CD14-positive monocyte (primary cell): Measurements from ENCODE around the gene PKD1L1. TPM values are rescaled to one million over a fixed set of nuclear protein-coding genes. Genes with fewer than 3 reads are reported as not detected.

Source experiments
- DNase-seq, 3 donors: peaks; one replicate each; pipeline ENCODE4 v3.0.0-alpha.2; 2011 to 2022
- H2AFZ ChIP-seq: 2 replicates; pipeline ENCODE4 v1.6.0; 2012; ENCODE audit warnings: mild to moderate bottlenecking, low read depth, low read length, inconsistent platforms; ENCODE audit not compliant: insufficient read depth, poor library complexity, severe bottlenecking
- H3K27ac ChIP-seq, 2 donors: 1 replicate in 1 of 2; 2 replicates in 1 of 2; pipeline ENCODE4 v1.5.1; 2012 to 2013; ENCODE audit warnings: low read length in 2 of 2, control low read depth in 1 of 2, inconsistent platforms in 1 of 2, low read depth in 1 of 2, mild to moderate bottlenecking in 1 of 2
- H3K27me3 ChIP-seq, 2 donors: one replicate each; pipeline versions ENCODE4 v1.6.0 to v1.6.1; 2011 to 2013; ENCODE audit warnings: low read length in 2 of 2; ENCODE audit not compliant: control insufficient read depth in 2 of 2, insufficient read depth in 2 of 2
- H3K36me3 ChIP-seq, 2 donors: replicated peaks in 1 of 2; 1 replicate in 1 of 2; 2 replicates in 1 of 2; pipeline versions ENCODE4 v1.5.1 to v1.6.1; 2012 to 2013; ENCODE audit warnings: low read length in 2 of 2, control low read depth in 1 of 2, inconsistent platforms in 1 of 2, mild to moderate bottlenecking in 1 of 2; ENCODE audit not compliant: insufficient read depth in 2 of 2, control insufficient read depth in 1 of 2
- H3K4me1 ChIP-seq, 2 donors: 1 replicate in 1 of 2; 2 replicates in 1 of 2; pipeline versions ENCODE4 v1.5.1 to v1.6.1; 2012 to 2013; ENCODE audit warnings: low read length in 2 of 2, control low read depth in 1 of 2, inconsistent platforms in 1 of 2, mild to moderate bottlenecking in 1 of 2, moderate library complexity in 1 of 2; ENCODE audit not compliant: insufficient read depth in 2 of 2, control insufficient read depth in 1 of 2
- H3K4me2 ChIP-seq: replicated peaks from 2 replicates; pipeline ENCODE3; 2012; ENCODE audit warnings: low read length, moderate library complexity, mild to moderate bottlenecking; ENCODE audit not compliant: poor library complexity, severe bottlenecking; ENCODE audit errors: extremely low read depth
- H3K4me3 ChIP-seq, 3 experiments: fragments of 200-600 bp in 1 of 3; sonication (generic) in 1 of 3; replicated peaks in 1 of 3; 1 replicate in 2 of 3; 2 replicates in 1 of 3; pipeline ENCODE4 v1.5.1; 2011 to 2013; ENCODE audit warnings: low read length in 3 of 3, mild to moderate bottlenecking in 3 of 3, control low read depth in 2 of 3, low read depth in 2 of 3, inconsistent platforms in 1 of 3, moderate library complexity in 1 of 3
- H3K79me2 ChIP-seq: 2 replicates; pipeline ENCODE4 v1.6.0; 2012; ENCODE audit warnings: mild to moderate bottlenecking, control low read depth, inconsistent platforms, low read length, moderate library complexity; ENCODE audit not compliant: insufficient read depth
- H3K9ac ChIP-seq: 2 replicates; pipeline ENCODE4 v1.6.0; 2017; ENCODE audit warnings: low read length, mild to moderate bottlenecking; ENCODE audit not compliant: insufficient read depth, poor library complexity, severe bottlenecking
- H3K9me3 ChIP-seq, 2 donors: replicated peaks in 1 of 2; 1 replicate in 1 of 2; 2 replicates in 1 of 2; pipeline versions ENCODE4 v1.5.1 to v1.6.1; 2012 to 2013; ENCODE audit warnings: low read length in 2 of 2, control low read depth in 1 of 2; ENCODE audit not compliant: control insufficient read depth in 1 of 2, insufficient read depth in 1 of 2
- H4K20me1 ChIP-seq: 2 replicates; pipeline ENCODE4 v1.6.0; 2012; ENCODE audit warnings: mild to moderate bottlenecking, low read length, control low read depth, moderate library complexity; ENCODE audit not compliant: insufficient read depth
- H3K27ac Mint-ChIP-seq, 7 donors: one replicate each; pipeline ENCODE4 v1.8.0; 2020; ENCODE audit warnings: mild to moderate bottlenecking in 7 of 7, mixed read lengths in 7 of 7, moderate library complexity in 6 of 7, inconsistent platforms in 2 of 7
- H3K27me3 Mint-ChIP-seq, 3 donors: one replicate each; pipeline ENCODE4 v1.8.0; 2021 to 2022; ENCODE audit warnings: low read depth in 3 of 3, mild to moderate bottlenecking in 3 of 3, mixed read lengths in 3 of 3, moderate library complexity in 3 of 3, inconsistent platforms in 1 of 3
- H3K36me3 Mint-ChIP-seq, 2 donors: one replicate each; pipeline ENCODE4 v1.8.0; 2020; ENCODE audit warnings: mixed read lengths in 2 of 2, inconsistent platforms in 1 of 2, mild to moderate bottlenecking in 1 of 2
- H3K4me1 Mint-ChIP-seq: one replicate; pipeline ENCODE4 v1.8.0; 2020; ENCODE audit warnings: mild to moderate bottlenecking, mixed read lengths
- H3K4me3 Mint-ChIP-seq, 2 donors: one replicate each; pipeline ENCODE4 v1.8.0; 2020; ENCODE audit warnings: mild to moderate bottlenecking in 2 of 2, mixed read lengths in 2 of 2, moderate library complexity in 1 of 2
- H3K9me3 Mint-ChIP-seq, 7 donors: one replicate each; pipeline ENCODE4 v1.8.0; 2020 to 2022; ENCODE audit warnings: mixed read lengths in 7 of 7, mild to moderate bottlenecking in 6 of 7, moderate library complexity in 6 of 7, inconsistent platforms in 2 of 7
- CTCF ChIP-seq: fragments of 200-600 bp; IDR thresholded peaks from one replicate; pipeline ENCODE4 v1.8.0; 2022; ENCODE audit warnings: antibody characterized with exemption, mild to moderate bottlenecking
- WGBS: methylation state at CpG from one replicate; pipeline ENCODE4 v1.1.5; 2013; ENCODE audit warnings: missing lambda C conversion rate; ENCODE audit not compliant: insufficient coverage; 5-methylcytosine and 5-hydroxymethylcytosine counted together
- intact Hi-C, 2 donors: fragments of 100-400 bp; cut with micrococcal nuclease; formaldehyde crosslinking; loops; one replicate each; pipeline versions ENCODE4 v1.15.0 to v1.15.1; 2023
- polyA plus RNA-seq, 3 donors: library from polyadenylated mRNA; depleted of rRNA in 1 of 3; unstranded in 2 of 3; stranded (reverse) in 1 of 3; fragments of 300-500 nt in 2 of 3; fragments of >200 nt in 1 of 3; fragmentation: Illumina TruSeq in 2 of 3; gene quantifications; 1 replicate in 2 of 3; 2 replicates in 1 of 3; pipeline ENCODE4 v1.2.3, GENCODE V29; 2012 to 2021

The PKD1L1 gene
- polyA plus RNA-seq, 3 donors: 0.19 TPM; not detected in 2

GRCh38 chr7:47952224-47952623 lies 4.0 kb upstream of the PKD1L1 start:
- Histone ChIP-seq H4K20me1 (peaks cover 9% of the 10 kb centered on the region), H2AFZ (no peak overlapping the region), H3K27ac (no peak overlapping the region), H3K36me3 (peaks cover 11 to 30% of the 10 kb centered on the region in 2 donors), H3K9me3 (no peaks in the 10 kb centered on the region), H3K4me3 (no peak overlapping the region), H3K4me1 (peaks cover 3 to 6% of the 10 kb centered on the region in 2 donors), H3K27me3 (no peaks in the 10 kb centered on the region), H3K9ac (no peak overlapping the region), H3K4me2 (no peak overlapping the region), H3K79me2 (no peaks in the 10 kb centered on the region)
- 100% methylated on average over 1 of the region's 4 CpGs for WGBS
- Mint-ChIP-seq H3K4me1 (peaks cover 7% of the 10 kb centered on the region), H3K9me3 (peaks cover 0 to 1% (median 0%) of the 10 kb centered on the region in 7 donors), H3K27me3 (peaks cover 2 to 4% (median 4%) of the 10 kb centered on the region in 3 donors), H3K36me3 (peaks cover 26% of the 10 kb centered on the region in 2 donors), H3K27ac (no peak overlapping the region), H3K4me3 (no peak overlapping the region)
- intact Hi-C loops: no loop called here
- no peak for DNase-seq
- no peak for TF ChIP-seq CTCF

GRCh38 chr7:47951374-47951773 lies 3.1 kb upstream of the PKD1L1 start:
- H3K4me3 Mint-ChIP-seq: no peak overlapping the region
- H2AFZ ChIP-seq: no peak overlapping the region
- H3K4me1 ChIP-seq: no peaks in the 10 kb centered on the region
- peaks cover 4% of the 10 kb centered on the region for H3K4me1 Mint-ChIP-seq
- H3K9ac ChIP-seq: no peak overlapping the region
- DNase-seq: no peak
- H3K27ac Mint-ChIP-seq: no peak overlapping the region
- H3K9me3 Mint-ChIP-seq: peaks cover 0 to 1% (median 0%) of the 10 kb centered on the region in 7 donors
- H4K20me1 ChIP-seq: peaks cover 6% of the 10 kb centered on the region
- H3K4me2 ChIP-seq: no peak overlapping the region
- no peaks in the 10 kb centered on the region for H3K79me2 ChIP-seq
- peaks cover 22% of the 10 kb centered on the region in 2 donors for H3K36me3 Mint-ChIP-seq
- H3K27me3 ChIP-seq: no peaks in the 10 kb centered on the region
- H3K9me3 ChIP-seq: no peaks in the 10 kb centered on the region
- H3K27me3 Mint-ChIP-seq: peaks cover 2 to 5% (median 4%) of the 10 kb centered on the region in 3 donors
- H3K27ac ChIP-seq: no peak overlapping the region
- intact Hi-C loops: no loop called here
- peaks cover 11 to 24% of the 10 kb centered on the region in 2 donors for H3K36me3 ChIP-seq
- H3K4me3 ChIP-seq: no peak overlapping the region
- TF ChIP-seq CTCF: no peak
